Activated naive CD4-positive, alpha-beta T cell treated with anti-CD3 and anti-CD28 coated beads for 36 hours (primary cell): ENCODE results near the gene TLK1. TPM values are rescaled to one million over a fixed set of nuclear protein-coding genes. Genes with fewer than 3 reads are reported as not detected.
A peak's percentile ranks its signal among the peaks of the same experiment; 100 is the strongest.
"Not testable (repeated sequence)": the region's sequence is repeated elsewhere in the genome, so short reads cannot be mapped to it uniquely, and the experiment has no call there.

Source experiments
- CTCF ChIA-PET: fragments of 350-600 bp; sonication (Branson Sonifier 250); formaldehyde crosslinking; loops from one replicate; lab custom pipeline; 2021; ENCODE audit warnings: antibody characterized with exemption; lab: Charles Lee
- DNase-seq: peaks from one replicate; pipeline ENCODE4 v3.0.0-alpha.2; 2020
- H3K27ac Mint-ChIP-seq: one replicate; pipeline ENCODE4 v1.8.0; 2021; ENCODE audit warnings: mild to moderate bottlenecking, mixed read lengths
- H3K27me3 Mint-ChIP-seq: one replicate; pipeline ENCODE4 v1.8.0; 2021; ENCODE audit warnings: low read depth, mixed read lengths
- H3K36me3 Mint-ChIP-seq: one replicate; pipeline ENCODE4 v1.8.0; 2021; ENCODE audit warnings: low read depth, mixed read lengths
- H3K4me1 Mint-ChIP-seq: one replicate; pipeline ENCODE4 v1.8.0; 2021; ENCODE audit warnings: low read depth, mixed read lengths
- H3K4me3 Mint-ChIP-seq: one replicate; pipeline ENCODE4 v1.8.0; 2021; ENCODE audit warnings: mild to moderate bottlenecking, moderate library complexity, mixed read lengths
- H3K9me3 Mint-ChIP-seq: one replicate; pipeline ENCODE4 v1.8.0; 2021; ENCODE audit warnings: mixed read lengths
- intact Hi-C: fragments of 100-400 bp; cut with micrococcal nuclease; formaldehyde crosslinking; loops from one replicate; pipeline ENCODE4 v1.15.1; 2023
- total RNA-seq, 2 experiments: library from RNA; stranded (reverse); gene quantifications; one replicate each; pipeline ENCODE4 v1.2.3, GENCODE V29; 2021

TLK1 gene
- total RNA-seq, 2 experiments from 2014 or later: 54.5 to 55.9 TPM

- H3K36me3 Mint-ChIP-seq: peaks cover 9% of the 10 kb centered on the region
- no peaks in the 10 kb centered on the region for H3K27me3 Mint-ChIP-seq
- DNase-seq: no peak
- H3K27ac Mint-ChIP-seq: no peak overlapping the region
- H3K9me3 Mint-ChIP-seq: no peaks in the 10 kb centered on the region
- intact Hi-C loops: loop anchor here (5.0 to 10.0 kb wide), 2 partner anchors 158 to 725 kb away; no protein-coding TSS in a partner anchor
- peaks cover 54% of the 10 kb centered on the region for H3K4me1 Mint-ChIP-seq
- CTCF ChIA-PET: no interaction called here
- no peak overlapping the region for H3K4me3 Mint-ChIP-seq
Observed at GRCh38 chr2:171089489-171089888, 71.2 kb downstream of the TLK1 start.

- Mint-ChIP-seq H3K4me1 (peaks cover 56% of the 10 kb centered on the region), H3K9me3 (no peaks in the 10 kb centered on the region), H3K27ac (peak overlapping the region; percentile 74), H3K36me3 (peaks cover 9% of the 10 kb centered on the region), H3K4me3 (no peak overlapping the region), H3K27me3 (no peaks in the 10 kb centered on the region)
- intact Hi-C loops: loop anchor here (5.0 to 10.0 kb wide), 2 partner anchors 159 to 723 kb away; no protein-coding TSS in a partner anchor
- CTCF ChIA-PET: interaction anchor here (0.7 to 3.0 kb wide), 13 partner anchors 9 to 328 kb away, joined by 3 to 21 read pairs (median 6); partner anchors contain the start of gene GORASP2
- DNase-seq: no peak
Observed at GRCh38 chr2:171088057-171088834, 72.4 kb downstream of the TLK1 start.

GRCh38 chr2:171087547-171087946 is 73.1 kb downstream of the TLK1 start:
- H3K36me3 Mint-ChIP-seq: peaks cover 9% of the 10 kb centered on the region
- peak overlapping the region; percentile 74 for H3K27ac Mint-ChIP-seq
- CTCF ChIA-PET: interaction anchor here (0.6 to 3.0 kb wide), 24 partner anchors 8 to 535 kb away, joined by 3 to 21 read pairs (median 4); partner anchors contain the start of gene GORASP2
- H3K9me3 Mint-ChIP-seq: no peaks in the 10 kb centered on the region
- intact Hi-C loops: loop anchor here (1.0 to 10.0 kb wide), 3 partner anchors 114 to 723 kb away; no protein-coding TSS in a partner anchor
- DNase-seq: no peak
- H3K27me3 Mint-ChIP-seq: no peaks in the 10 kb centered on the region
- peaks cover 57% of the 10 kb centered on the region for H3K4me1 Mint-ChIP-seq
- no peak overlapping the region for H3K4me3 Mint-ChIP-seq

GRCh38 chr2:171086352-171087290 is 74.1 kb downstream of the TLK1 start:
- Mint-ChIP-seq H3K4me3 (peak overlapping the region; percentile 77), H3K9me3 (no peaks in the 10 kb centered on the region), H3K4me1 (peaks cover 65% of the 10 kb centered on the region), H3K27me3 (no peaks in the 10 kb centered on the region), H3K36me3 (peaks cover 2% of the 10 kb centered on the region), H3K27ac (peak overlapping the region; percentile 74)
- intact Hi-C loops: loop anchor here (1.0 to 10.0 kb wide), 7 partner anchors 73 to 722 kb away; partner anchors contain the start of genes DCAF17 and GORASP2
- DNase-seq: peak; percentile 80
- CTCF ChIA-PET: interaction anchor here (0.6 to 3.0 kb wide), 40 partner anchors 9 to 603 kb away, joined by 3 to 21 read pairs (median 4); partner anchors contain the start of gene GORASP2

GRCh38 chr2:171084128-171084527 is 76.6 kb downstream of the TLK1 start:
- CTCF ChIA-PET: interaction anchor here (0.9 kb wide), 1 partner anchor 79 kb away, joined by 3 read pairs; no protein-coding TSS in a partner anchor
- peak; percentile 14 for DNase-seq

GRCh38 chr2:171083451-171083850 is 77.2 kb downstream of the TLK1 start:
- CTCF ChIA-PET: interaction anchor here (2.1 kb wide), 1 partner anchor 74 kb away, joined by 9 read pairs; no protein-coding TSS in a partner anchor
- Mint-ChIP-seq H3K9me3 (no peaks in the 10 kb centered on the region), H3K4me1 (peaks cover 76% of the 10 kb centered on the region), H3K27ac (peak overlapping the region; percentile 86), H3K36me3 (peaks cover 12% of the 10 kb centered on the region), H3K4me3 (no peak overlapping the region), H3K27me3 (no peaks in the 10 kb centered on the region)
- intact Hi-C loops: loop anchor here (2.0 to 10.0 kb wide), 2 partner anchors 15 to 719 kb away; no protein-coding TSS in a partner anchor
- DNase-seq: no peak

More at GRCh38 chr2:171084128-171084527, 76.6 kb downstream of the TLK1 start:
- intact Hi-C loops: loop anchor here (1.0 to 10.0 kb wide), 5 partner anchors 39 to 719 kb away; no protein-coding TSS in a partner anchor
- H3K4me3 Mint-ChIP-seq: peak overlapping the region; percentile 60
- peaks cover 75% of the 10 kb centered on the region for H3K4me1 Mint-ChIP-seq
- H3K27ac Mint-ChIP-seq: peak overlapping the region; percentile 86
- H3K27me3 Mint-ChIP-seq: no peaks in the 10 kb centered on the region
- H3K9me3 Mint-ChIP-seq: no peaks in the 10 kb centered on the region
- H3K36me3 Mint-ChIP-seq: peaks cover 8% of the 10 kb centered on the region

- H3K9me3 Mint-ChIP-seq: no peaks in the 10 kb centered on the region
- peak overlapping the region; percentile 23 for H3K4me3 Mint-ChIP-seq
- H3K36me3 Mint-ChIP-seq: peaks cover 25% of the 10 kb centered on the region
- DNase-seq: peak; percentile 66
- peaks cover 70% of the 10 kb centered on the region for H3K4me1 Mint-ChIP-seq
- H3K27ac Mint-ChIP-seq: peak overlapping the region; percentile 40
- intact Hi-C loops: loop anchor here (2.0 to 10.0 kb wide), 2 partner anchors 13 to 717 kb away; no protein-coding TSS in a partner anchor
- CTCF ChIA-PET: interaction anchor here (1.3 to 2.1 kb wide), 2 partner anchors 73 to 76 kb away, joined by 3 to 9 read pairs; no protein-coding TSS in a partner anchor
- H3K27me3 Mint-ChIP-seq: no peaks in the 10 kb centered on the region
Observed at GRCh38 chr2:171081649-171082111, 79.0 kb downstream of the TLK1 start.

- Mint-ChIP-seq H3K27me3 (no peaks in the 10 kb centered on the region), H3K9me3 (no peaks in the 10 kb centered on the region), H3K27ac (no peak overlapping the region), H3K36me3 (peaks cover 31% of the 10 kb centered on the region), H3K4me3 (no peak overlapping the region), H3K4me1 (peaks cover 69% of the 10 kb centered on the region)
- no peak for DNase-seq
- intact Hi-C loops: loop anchor here (10.0 kb wide), 1 partner anchor 716 kb away; no protein-coding TSS in a partner anchor
- CTCF ChIA-PET: interaction anchor here (0.6 kb wide), 3 partner anchors 75 to 104 kb away, joined by 3 to 6 read pairs (median 3); no protein-coding TSS in a partner anchor
Observed at GRCh38 chr2:171080607-171081006, 80.1 kb downstream of the TLK1 start.

- H3K27ac Mint-ChIP-seq, CTCF ChIA-PET, H3K9me3 Mint-ChIP-seq, DNase-seq, H3K4me3 Mint-ChIP-seq, H3K27me3 Mint-ChIP-seq, intact Hi-C loops: not testable (repeated sequence)
- Mint-ChIP-seq H3K36me3 (peaks cover 37% of the 10 kb centered on the region), H3K4me1 (peaks cover 38% of the 10 kb centered on the region)
Observed at GRCh38 chr2:171076422-171076821, 84.3 kb downstream of the TLK1 start.

- H3K27ac Mint-ChIP-seq: no peak overlapping the region
- no peak for DNase-seq
- H3K4me3 Mint-ChIP-seq: no peak overlapping the region
- H3K36me3 Mint-ChIP-seq: peaks cover 36% of the 10 kb centered on the region
- CTCF ChIA-PET: interaction anchor here (0.6 kb wide), 2 partner anchors 14 to 78 kb away, joined by 4 to 5 read pairs; no protein-coding TSS in a partner anchor
- peaks cover 23% of the 10 kb centered on the region for H3K4me1 Mint-ChIP-seq
- intact Hi-C loops: no loop called here
- no peaks in the 10 kb centered on the region for H3K9me3 Mint-ChIP-seq
- no peaks in the 10 kb centered on the region for H3K27me3 Mint-ChIP-seq
Observed at GRCh38 chr2:171072164-171072563, 88.5 kb downstream of the TLK1 start.

GRCh38 chr2:171069286-171069956 is 91.3 kb downstream of the TLK1 start:
- Mint-ChIP-seq H3K4me1 (peaks cover 16% of the 10 kb centered on the region), H3K36me3 (peaks cover 25% of the 10 kb centered on the region), H3K27ac (no peak overlapping the region), H3K9me3 (no peaks in the 10 kb centered on the region), H3K27me3 (no peaks in the 10 kb centered on the region), H3K4me3 (no peak overlapping the region)
- CTCF ChIA-PET: no interaction called here
- DNase-seq: no peak
- intact Hi-C loops: loop anchor here (2.0 kb wide), 1 partner anchor 13 kb away; no protein-coding TSS in a partner anchor
